CD14-positive monocyte (primary cell): ENCODE measurements around the gene CDIPT. TPM values are rescaled to one million over a fixed set of nuclear protein-coding genes. Genes with fewer than 3 reads are reported as not detected.

Source experiments
- DNase-seq, 3 donors: peaks; one replicate each; pipeline ENCODE4 v3.0.0-alpha.2; 2011 to 2022
- H2AFZ ChIP-seq: 2 replicates; pipeline ENCODE4 v1.6.0; 2012; ENCODE audit warnings: mild to moderate bottlenecking, low read depth, low read length, inconsistent platforms; ENCODE audit not compliant: insufficient read depth, poor library complexity, severe bottlenecking
- H3K27ac ChIP-seq, 2 donors: 1 replicate in 1 of 2; 2 replicates in 1 of 2; pipeline ENCODE4 v1.5.1; 2012 to 2013; ENCODE audit warnings: low read length in 2 of 2, control low read depth in 1 of 2, inconsistent platforms in 1 of 2, low read depth in 1 of 2, mild to moderate bottlenecking in 1 of 2
- H3K27me3 ChIP-seq, 2 donors: one replicate each; pipeline versions ENCODE4 v1.6.0 to v1.6.1; 2011 to 2013; ENCODE audit warnings: low read length in 2 of 2; ENCODE audit not compliant: control insufficient read depth in 2 of 2, insufficient read depth in 2 of 2
- H3K36me3 ChIP-seq, 2 donors: replicated peaks in 1 of 2; 1 replicate in 1 of 2; 2 replicates in 1 of 2; pipeline versions ENCODE4 v1.5.1 to v1.6.1; 2012 to 2013; ENCODE audit warnings: low read length in 2 of 2, control low read depth in 1 of 2, inconsistent platforms in 1 of 2, mild to moderate bottlenecking in 1 of 2; ENCODE audit not compliant: insufficient read depth in 2 of 2, control insufficient read depth in 1 of 2
- H3K4me1 ChIP-seq, 2 donors: 1 replicate in 1 of 2; 2 replicates in 1 of 2; pipeline versions ENCODE4 v1.5.1 to v1.6.1; 2012 to 2013; ENCODE audit warnings: low read length in 2 of 2, control low read depth in 1 of 2, inconsistent platforms in 1 of 2, mild to moderate bottlenecking in 1 of 2, moderate library complexity in 1 of 2; ENCODE audit not compliant: insufficient read depth in 2 of 2, control insufficient read depth in 1 of 2
- H3K4me2 ChIP-seq: replicated peaks from 2 replicates; pipeline ENCODE3; 2012; ENCODE audit warnings: low read length, moderate library complexity, mild to moderate bottlenecking; ENCODE audit not compliant: poor library complexity, severe bottlenecking; ENCODE audit errors: extremely low read depth
- H3K4me3 ChIP-seq, 3 experiments: fragments of 200-600 bp in 1 of 3; sonication (generic) in 1 of 3; replicated peaks in 1 of 3; 1 replicate in 2 of 3; 2 replicates in 1 of 3; pipeline ENCODE4 v1.5.1; 2011 to 2013; ENCODE audit warnings: low read length in 3 of 3, mild to moderate bottlenecking in 3 of 3, control low read depth in 2 of 3, low read depth in 2 of 3, inconsistent platforms in 1 of 3, moderate library complexity in 1 of 3
- H3K79me2 ChIP-seq: 2 replicates; pipeline ENCODE4 v1.6.0; 2012; ENCODE audit warnings: mild to moderate bottlenecking, control low read depth, inconsistent platforms, low read length, moderate library complexity; ENCODE audit not compliant: insufficient read depth
- H3K9ac ChIP-seq: 2 replicates; pipeline ENCODE4 v1.6.0; 2017; ENCODE audit warnings: low read length, mild to moderate bottlenecking; ENCODE audit not compliant: insufficient read depth, poor library complexity, severe bottlenecking
- H3K9me3 ChIP-seq, 2 donors: replicated peaks in 1 of 2; 1 replicate in 1 of 2; 2 replicates in 1 of 2; pipeline versions ENCODE4 v1.5.1 to v1.6.1; 2012 to 2013; ENCODE audit warnings: low read length in 2 of 2, control low read depth in 1 of 2; ENCODE audit not compliant: control insufficient read depth in 1 of 2, insufficient read depth in 1 of 2
- H4K20me1 ChIP-seq: 2 replicates; pipeline ENCODE4 v1.6.0; 2012; ENCODE audit warnings: mild to moderate bottlenecking, low read length, control low read depth, moderate library complexity; ENCODE audit not compliant: insufficient read depth
- H3K27ac Mint-ChIP-seq, 7 donors: one replicate each; pipeline ENCODE4 v1.8.0; 2020; ENCODE audit warnings: mild to moderate bottlenecking in 7 of 7, mixed read lengths in 7 of 7, moderate library complexity in 6 of 7, inconsistent platforms in 2 of 7
- H3K27me3 Mint-ChIP-seq, 3 donors: one replicate each; pipeline ENCODE4 v1.8.0; 2021 to 2022; ENCODE audit warnings: low read depth in 3 of 3, mild to moderate bottlenecking in 3 of 3, mixed read lengths in 3 of 3, moderate library complexity in 3 of 3, inconsistent platforms in 1 of 3
- H3K36me3 Mint-ChIP-seq, 2 donors: one replicate each; pipeline ENCODE4 v1.8.0; 2020; ENCODE audit warnings: mixed read lengths in 2 of 2, inconsistent platforms in 1 of 2, mild to moderate bottlenecking in 1 of 2
- H3K4me1 Mint-ChIP-seq: one replicate; pipeline ENCODE4 v1.8.0; 2020; ENCODE audit warnings: mild to moderate bottlenecking, mixed read lengths
- H3K4me3 Mint-ChIP-seq, 2 donors: one replicate each; pipeline ENCODE4 v1.8.0; 2020; ENCODE audit warnings: mild to moderate bottlenecking in 2 of 2, mixed read lengths in 2 of 2, moderate library complexity in 1 of 2
- H3K9me3 Mint-ChIP-seq, 7 donors: one replicate each; pipeline ENCODE4 v1.8.0; 2020 to 2022; ENCODE audit warnings: mixed read lengths in 7 of 7, mild to moderate bottlenecking in 6 of 7, moderate library complexity in 6 of 7, inconsistent platforms in 2 of 7
- CTCF ChIP-seq: fragments of 200-600 bp; IDR thresholded peaks from one replicate; pipeline ENCODE4 v1.8.0; 2022; ENCODE audit warnings: antibody characterized with exemption, mild to moderate bottlenecking
- WGBS: methylation state at CpG from one replicate; pipeline ENCODE4 v1.1.5; 2013; ENCODE audit warnings: missing lambda C conversion rate; ENCODE audit not compliant: insufficient coverage; 5-methylcytosine and 5-hydroxymethylcytosine counted together
- intact Hi-C, 2 donors: fragments of 100-400 bp; cut with micrococcal nuclease; formaldehyde crosslinking; loops; one replicate each; pipeline versions ENCODE4 v1.15.0 to v1.15.1; 2023
- polyA plus RNA-seq, 3 donors: library from polyadenylated mRNA; depleted of rRNA in 1 of 3; unstranded in 2 of 3; stranded (reverse) in 1 of 3; fragments of 300-500 nt in 2 of 3; fragments of >200 nt in 1 of 3; fragmentation: Illumina TruSeq in 2 of 3; gene quantifications; 1 replicate in 2 of 3; 2 replicates in 1 of 3; pipeline ENCODE4 v1.2.3, GENCODE V29; 2012 to 2021

CDIPT gene
- polyA plus RNA-seq, 3 donors, result 67.2 to 98.8 (median 93.5) TPM

GRCh38 chr16:29815032-29815721 lies 47.8 kb downstream of the CDIPT start:
- WGBS, result 5% methylated on average over 21 of the region's 39 CpGs
- H3K4me2 ChIP-seq, result peak overlapping the region; percentile 99
- DNase-seq, result peak in 1 of 3 donors; percentile 7

More at GRCh38 chr16:29815032-29815721, 47.8 kb downstream of the CDIPT start:
- H3K9ac ChIP-seq, result peak overlapping the region; percentile 81
- peaks cover 0 to 8% (median 3%) of the 10 kb centered on the region in 7 donors for H3K9me3 Mint-ChIP-seq
- peaks cover 71% of the 10 kb centered on the region for H3K4me1 Mint-ChIP-seq
- H4K20me1 ChIP-seq, result peaks cover 31% of the 10 kb centered on the region
- intact Hi-C loops, result loop anchor here (5.0 to 10.0 kb wide), 3 partner anchors 47 to 180 kb away; partner anchors contain the start of genes CDIPT (in 1 of the 2), HIRIP3 (in 1 of the 2) and INO80E (in 1 of the 2)
- no peak for TF ChIP-seq CTCF
- peaks cover 29 to 31% of the 10 kb centered on the region in 2 donors for H3K36me3 Mint-ChIP-seq
- H3K27me3 ChIP-seq, result peaks cover 5 to 24% of the 10 kb centered on the region in 2 donors
- peaks cover 21 to 32% (median 31%) of the 10 kb centered on the region in 3 donors for H3K27me3 Mint-ChIP-seq
- peak overlapping the region; percentile 95 for H2AFZ ChIP-seq
- peaks cover 59 to 75% of the 10 kb centered on the region in 2 donors for H3K4me1 ChIP-seq
- H3K79me2 ChIP-seq, result peaks cover 36% of the 10 kb centered on the region
- H3K4me3 ChIP-seq, result peak overlapping the region; percentile 1 to 88 (median 74)
- peak overlapping the region; percentile 20 to 83 for H3K27ac ChIP-seq
- H3K4me3 Mint-ChIP-seq, result peak overlapping the region; percentile 95 to 96
- peaks cover 13 to 25% of the 10 kb centered on the region in 2 donors for H3K36me3 ChIP-seq
- H3K27ac Mint-ChIP-seq, result peak overlapping the region; percentile 37 to 98 (median 96)
- H3K9me3 ChIP-seq, result no peaks in the 10 kb centered on the region
